GM10248 (cell line): ENCODE data around the gene COTL1.

Experiments used
- CTCF ChIA-PET: fragments of 300-600 bp; sonication (Branson Sonifier 250); formaldehyde crosslinking; extraction: SDS; loops from one replicate; lab custom pipeline; 2021; ENCODE audit warnings: antibody characterized with exemption; lab: Yijun Ruan, JAX
- POLR2A ChIA-PET: fragments of 350-650 bp; sonication (Branson Sonifier 250); formaldehyde crosslinking; extraction: SDS; loops from one replicate; lab custom pipeline; 2020; ENCODE audit warnings: antibody characterized with exemption; lab: Yijun Ruan, JAX
- DNase-seq: peaks from one replicate; pipeline ENCODE4 v3.0.0; 2012; ENCODE audit errors: extremely low spot score
- CTCF ChIP-seq: IDR thresholded peaks from 2 replicates; pipeline ENCODE4 v1.5.1; 2012; ENCODE audit warnings: mild to moderate bottlenecking, low read depth; ENCODE audit errors: extremely low read depth, missing control alignments, control extremely low read depth

COTL1 gene

GRCh38 chr16:84654238-84654637, 36.4 kb upstream of the COTL1 start:
- DNase-seq: no peak

GRCh38 chr16:84652566-84652965, 34.7 kb upstream of the COTL1 start:
- no peak for DNase-seq
- no peak for TF ChIP-seq CTCF
- ChIA-PET CTCF (interaction anchor here (0.7 to 2.3 kb wide), 4 partner anchors 11 to 146 kb away, joined by 3 to 15 read pairs (median 5); no protein-coding TSS in a partner anchor), POLR2A (no interaction called here)

More at GRCh38 chr16:84654238-84654637, 36.4 kb upstream of the COTL1 start:
- ChIA-PET POLR2A (no interaction called here), CTCF (interaction anchor here (0.8 to 2.3 kb wide), 5 partner anchors 16 to 72 kb away, joined by 3 to 15 read pairs (median 4); no protein-coding TSS in a partner anchor)
- no peak for TF ChIP-seq CTCF

DNA sequence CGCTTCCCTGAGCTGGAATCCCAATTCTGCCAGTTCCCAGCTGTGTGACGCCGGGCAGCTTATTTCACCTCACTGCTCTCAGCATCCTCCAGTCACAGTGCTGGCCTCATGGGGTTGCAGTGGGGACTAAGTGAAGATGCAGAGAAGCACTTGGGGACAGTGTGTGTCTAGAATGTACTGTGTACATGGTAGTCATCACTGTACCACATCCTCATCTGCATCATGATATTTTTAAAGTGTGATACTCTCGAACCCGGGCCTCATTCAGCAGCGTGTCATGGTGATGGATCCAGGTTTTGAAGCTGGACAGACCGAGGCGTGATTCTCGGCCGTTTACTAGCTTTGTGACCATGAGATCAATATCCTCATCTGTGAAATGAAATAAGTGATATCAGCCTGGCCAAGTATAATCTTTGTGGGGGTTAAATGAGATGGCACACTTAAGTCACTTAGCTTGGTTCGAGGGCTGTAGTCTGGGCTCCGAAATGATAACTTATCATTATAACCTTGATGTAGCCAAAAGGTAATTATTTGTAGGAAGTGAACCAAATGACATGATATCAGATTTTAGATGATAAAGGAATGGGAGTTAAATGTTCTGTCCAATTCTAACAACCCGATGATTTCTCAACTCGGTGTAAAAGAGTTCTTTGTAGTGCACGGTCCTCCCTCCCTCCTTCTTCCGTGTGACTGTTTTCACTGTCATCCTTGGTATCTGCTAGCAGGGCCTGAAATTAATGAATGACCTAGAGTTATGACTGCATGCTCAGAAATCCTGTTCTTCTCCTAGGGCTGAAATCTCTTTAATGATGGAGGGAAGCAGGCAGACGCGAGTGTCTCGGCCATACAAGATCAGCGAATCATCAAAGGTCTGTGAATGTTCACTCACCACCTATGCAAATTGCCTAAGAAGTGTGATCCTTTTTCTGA, 32.4 kb upstream of the COTL1 start:
- DNase-seq: no peak
- ChIA-PET POLR2A (no interaction called here), CTCF (interaction anchor here (0.8 to 3.8 kb wide), 7 partner anchors 8 to 139 kb away, joined by 3 to 23 read pairs (median 5); no protein-coding TSS in a partner anchor)
- no peak for TF ChIP-seq CTCF

- no peak for TF ChIP-seq CTCF
- POLR2A ChIA-PET: no interaction called here
- CTCF ChIA-PET: interaction anchor here (0.8 to 3.8 kb wide), 6 partner anchors 12 to 466 kb away, joined by 3 to 23 read pairs (median 4); no protein-coding TSS in a partner anchor
- no peak for DNase-seq
Observed at GRCh38 chr16:84649511-84649861, 31.6 kb upstream of the COTL1 start.

DNA sequence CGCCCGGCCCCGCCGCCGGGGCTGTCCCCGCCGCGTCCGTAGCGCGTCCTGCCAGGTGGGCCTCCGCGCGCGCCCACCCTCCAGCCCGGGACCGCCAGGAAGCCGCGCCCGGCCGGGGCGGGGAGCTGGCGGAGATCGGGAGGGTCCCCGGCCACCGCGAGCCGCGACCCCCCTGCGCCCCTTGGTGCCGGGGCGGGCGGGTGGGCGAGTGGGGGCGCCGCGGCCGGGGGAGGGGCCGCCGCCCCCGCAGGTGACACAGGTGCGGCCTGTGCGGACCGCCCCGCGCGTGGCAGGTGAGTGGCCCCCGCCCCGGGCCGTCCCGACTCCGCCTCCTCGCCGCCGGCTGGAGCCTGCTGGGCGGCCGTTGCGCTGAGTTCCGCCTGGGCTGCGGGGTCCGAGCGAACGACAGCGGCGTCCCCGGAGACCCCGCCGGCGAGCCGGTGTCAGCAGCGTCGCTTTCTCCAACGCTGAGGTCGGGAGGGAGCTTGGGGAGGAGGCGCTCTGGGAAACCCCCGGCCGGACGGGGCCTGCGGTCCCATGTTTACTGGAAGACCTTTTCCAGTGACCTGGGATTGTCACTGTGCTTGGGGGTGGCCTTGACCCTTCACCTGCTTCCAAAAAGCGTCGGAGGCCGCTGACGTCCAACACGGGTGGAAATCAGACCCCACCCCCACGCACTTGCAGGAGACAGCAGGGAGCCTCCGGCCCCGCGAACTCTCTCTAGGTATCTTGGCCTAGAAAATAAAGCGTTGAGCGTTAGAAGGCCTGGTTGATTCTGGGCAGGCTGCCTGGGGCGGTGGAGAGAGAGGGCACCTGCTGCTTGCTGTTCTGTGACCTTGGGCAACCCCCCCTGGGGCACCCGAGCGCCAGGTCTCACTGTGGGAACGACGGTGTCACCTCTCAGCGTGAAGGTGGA, 31.0 kb upstream of the COTL1 start:
- POLR2A ChIA-PET: interaction anchor here (1.1 kb wide), 1 partner anchor 15 kb away, joined by 3 read pairs; no protein-coding TSS in a partner anchor
- TF ChIP-seq CTCF: peak; percentile 4
- CTCF ChIA-PET: interaction anchor here (1.1 to 3.8 kb wide), 8 partner anchors 22 to 466 kb away, joined by 3 to 23 read pairs (median 3); no protein-coding TSS in a partner anchor
- DNase-seq: peak; percentile 84
